GM18508 (cell line): ENCODE data around the gene CCP110.

Experiments
- ATAC-seq: cut with Tn5 transposase; IDR thresholded peaks from one replicate; pipeline ENCODE4 v1.9.1; 2021; ENCODE audit warnings: moderate number of reproducible peaks; ENCODE audit not compliant: insufficient read depth, unreplicated experiment

The CCP110 gene

GRCh38 chr16:19507867-19508266 is 15.9 kb upstream of the CCP110 start:
- ATAC-seq = no peak

- no peak for ATAC-seq
Measured at GRCh38 chr16:19512297-19512696, 11.4 kb upstream of the CCP110 start.

- ATAC-seq = no peak
Measured at GRCh38 chr16:19513377-19514053, 10.2 kb upstream of the CCP110 start.

- no peak for ATAC-seq
Measured at GRCh38 chr16:19515757-19516156, 8.0 kb upstream of the CCP110 start.

GRCh38 chr16:19517424-19518089 is 6.2 kb upstream of the CCP110 start:
- no peak for ATAC-seq

GRCh38 chr16:19518388-19518787 is 5.4 kb upstream of the CCP110 start:
- ATAC-seq = no peak

GRCh38 chr16:19520861-19521331 is 2.8 kb upstream of the CCP110 start:
- ATAC-seq = no peak

GRCh38 chr16:19521471-19522396 is 2.0 kb upstream of the CCP110 start, which contains the start of gene GDE1:
TSS of gene GDE1 (minus strand) at chr16:19522098. CDS start at chr16:19521964, 134 bp downstream.
- peak; percentile 49 for ATAC-seq

GRCh38 chr16:19522397-19522732 is 1.4 kb upstream of the CCP110 start:
- ATAC-seq = no peak

- ATAC-seq = no peak
Measured at GRCh38 chr16:19522760-19523159, 982 bp upstream of the CCP110 start.

GRCh38 chr16:19523184-19523558 is 571 bp upstream of the CCP110 start:
- ATAC-seq = no peak

GRCh38 chr16:19524356-19524615 is 544 bp downstream of the CCP110 start:
- ATAC-seq = no peak

- ATAC-seq = no peak
Measured at GRCh38 chr16:19524616-19525384, 1.1 kb downstream of the CCP110 start.

- no peak for ATAC-seq
Measured at GRCh38 chr16:19525385-19525723, 1.6 kb downstream of the CCP110 start.

- ATAC-seq = no peak
Measured at GRCh38 chr16:19527161-19527560, 3.4 kb downstream of the CCP110 start.

GRCh38 chr16:19528666-19529065 is 4.9 kb downstream of the CCP110 start:
- no peak for ATAC-seq

- no peak for ATAC-seq
Measured at GRCh38 chr16:19532601-19533000, 8.9 kb downstream of the CCP110 start.

GRCh38 chr16:19540241-19540970 is 16.7 kb downstream of the CCP110 start:
- no peak for ATAC-seq

- no peak for ATAC-seq
Measured at GRCh38 chr16:19542138-19542821, 18.5 kb downstream of the CCP110 start.
